GM18909 (cell line): ENCODE measurements around the gene GPR63.

Source experiments
- ATAC-seq: cut with Tn5 transposase; IDR thresholded peaks from one replicate; pipeline ENCODE4 v1.9.1; 2021; ENCODE audit warnings: mild to moderate bottlenecking; ENCODE audit not compliant: unreplicated experiment, poor library complexity

GPR63 gene

GRCh38 chr6:96762599-96762998 is 74.7 kb downstream of the GPR63 start:
- ATAC-seq, result no peak

- ATAC-seq, result no peak
These were observed 75.5 kb downstream of the GPR63 start for GRCh38 chr6:96761794-96762193.

GRCh38 chr6:96760153-96760687 is 77.1 kb downstream of the GPR63 start:
- ATAC-seq, result no peak

GRCh38 chr6:96755096-96755495 is 82.2 kb downstream of the GPR63 start:
- ATAC-seq, result no peak

- ATAC-seq, result no peak
These were observed 87.4 kb downstream of the GPR63 start for GRCh38 chr6:96749891-96750290.
